Measurements from ENCODE around the gene SUMO2. TPM values are rescaled to one million over a fixed set of nuclear protein-coding genes. Genes with fewer than 3 reads are reported as not detected.
"Not testable (repeated sequence)": the region's sequence is repeated elsewhere in the genome, so short reads cannot be mapped to it uniquely, and the experiment has no call there.

The SUMO2 gene
- total RNA-seq, 1 experiment from 2014 or later: 169 TPM

GRCh38 chr17:75144816-75145512, 37.8 kb downstream of the SUMO2 start:
- no peak for DNase-seq (ENCODE audit: low spot score)

- no peak for DNase-seq (ENCODE audit: low spot score)
Observed at GRCh38 chr17:75142236-75142971, 40.4 kb downstream of the SUMO2 start.

DNA sequence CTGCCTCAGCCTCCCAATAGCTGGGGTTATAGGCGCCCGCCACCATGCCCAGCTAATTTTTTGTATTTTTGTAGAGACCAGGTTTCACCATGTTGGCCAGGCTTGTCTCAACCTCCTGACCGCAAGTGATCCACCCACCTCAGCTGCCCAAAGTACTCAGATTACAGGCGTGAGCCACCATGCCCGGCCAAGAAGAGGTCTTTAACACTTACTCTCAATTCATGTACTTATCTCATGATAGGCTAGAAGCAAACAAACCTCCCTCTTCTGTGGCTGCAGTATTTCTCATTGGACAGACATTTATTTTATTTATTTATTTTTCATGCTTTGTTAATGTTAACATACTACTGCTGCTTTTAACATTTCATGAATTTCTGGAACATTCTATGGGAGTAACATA, 44.2 kb downstream of the SUMO2 start:
- DNase-seq (ENCODE audit: low spot score): no peak

- not testable (repeated sequence) for DNase-seq (ENCODE audit: low spot score)
Observed at GRCh38 chr17:75137762-75138161, 45.0 kb downstream of the SUMO2 start.

DNA sequence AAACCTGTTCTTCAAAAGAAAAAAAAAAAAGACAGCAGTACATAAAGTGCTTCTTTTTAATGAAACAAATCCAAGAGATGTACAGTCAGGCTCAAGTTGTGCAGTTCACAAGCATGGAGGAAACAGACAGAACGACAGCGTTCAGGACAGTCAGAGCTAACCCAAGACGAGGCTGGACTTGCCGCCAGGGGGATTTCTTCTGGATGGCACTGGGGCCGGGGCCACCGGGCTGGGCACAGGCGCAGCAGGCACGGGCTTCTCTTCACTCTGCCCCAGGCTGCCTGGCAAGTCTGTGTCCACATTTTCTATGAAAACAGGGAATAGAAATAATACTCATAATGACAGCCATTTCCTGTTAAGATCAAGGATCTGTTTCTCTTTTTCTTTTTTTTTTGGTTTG, 46.8 kb downstream of the SUMO2 start:
- no peak for DNase-seq (ENCODE audit: low spot score)

DNA sequence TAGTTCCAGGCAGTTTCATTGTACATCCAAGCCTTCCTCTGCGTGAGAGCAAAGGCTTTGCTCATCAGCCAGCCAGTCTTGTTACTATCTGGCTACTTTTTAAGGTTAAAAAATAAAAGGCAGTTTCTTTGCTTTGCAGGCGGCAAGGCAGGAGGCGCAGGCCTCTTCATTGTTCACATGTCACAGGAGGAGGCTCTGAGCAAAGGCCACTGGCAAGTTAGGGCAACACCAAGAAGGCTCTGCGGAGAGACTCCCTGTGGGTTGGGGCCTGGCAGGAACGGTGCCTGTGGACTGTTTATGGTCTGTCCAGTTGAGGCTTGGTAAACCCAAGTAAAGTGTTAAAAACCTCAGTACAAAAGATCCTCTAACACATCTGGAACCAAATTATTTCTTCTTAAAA, 47.3 kb downstream of the SUMO2 start:
- no peak for DNase-seq (ENCODE audit: low spot score)

GRCh38 chr17:75133607-75134347, 49.0 kb downstream of the SUMO2 start:
- not testable (repeated sequence) for DNase-seq (ENCODE audit: low spot score)

DNA sequence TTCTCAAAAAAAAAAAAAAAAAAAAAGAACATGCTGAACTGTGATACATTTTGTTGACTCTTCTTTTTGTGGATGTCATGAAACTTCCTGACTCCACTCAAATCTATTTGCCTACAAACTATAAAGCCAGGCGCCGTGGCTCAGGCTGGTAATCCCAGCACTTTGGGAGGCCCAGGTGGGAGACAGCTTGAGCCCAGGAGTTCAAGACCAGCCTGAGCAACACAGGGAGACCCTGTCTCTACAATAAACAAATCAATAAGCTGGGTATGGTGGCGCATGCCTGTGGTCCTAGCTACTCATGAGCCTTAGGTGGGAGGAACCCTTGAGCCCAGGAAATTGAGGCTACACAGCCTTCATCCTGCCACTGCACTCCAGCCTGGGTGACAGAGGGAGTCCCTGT, 49.8 kb downstream of the SUMO2 start:
- no peak for DNase-seq (ENCODE audit: low spot score)

GRCh38 chr17:75132018-75133000, 50.5 kb downstream of the SUMO2 start:
- DNase-seq (ENCODE audit: low spot score): not testable (repeated sequence)

DNA sequence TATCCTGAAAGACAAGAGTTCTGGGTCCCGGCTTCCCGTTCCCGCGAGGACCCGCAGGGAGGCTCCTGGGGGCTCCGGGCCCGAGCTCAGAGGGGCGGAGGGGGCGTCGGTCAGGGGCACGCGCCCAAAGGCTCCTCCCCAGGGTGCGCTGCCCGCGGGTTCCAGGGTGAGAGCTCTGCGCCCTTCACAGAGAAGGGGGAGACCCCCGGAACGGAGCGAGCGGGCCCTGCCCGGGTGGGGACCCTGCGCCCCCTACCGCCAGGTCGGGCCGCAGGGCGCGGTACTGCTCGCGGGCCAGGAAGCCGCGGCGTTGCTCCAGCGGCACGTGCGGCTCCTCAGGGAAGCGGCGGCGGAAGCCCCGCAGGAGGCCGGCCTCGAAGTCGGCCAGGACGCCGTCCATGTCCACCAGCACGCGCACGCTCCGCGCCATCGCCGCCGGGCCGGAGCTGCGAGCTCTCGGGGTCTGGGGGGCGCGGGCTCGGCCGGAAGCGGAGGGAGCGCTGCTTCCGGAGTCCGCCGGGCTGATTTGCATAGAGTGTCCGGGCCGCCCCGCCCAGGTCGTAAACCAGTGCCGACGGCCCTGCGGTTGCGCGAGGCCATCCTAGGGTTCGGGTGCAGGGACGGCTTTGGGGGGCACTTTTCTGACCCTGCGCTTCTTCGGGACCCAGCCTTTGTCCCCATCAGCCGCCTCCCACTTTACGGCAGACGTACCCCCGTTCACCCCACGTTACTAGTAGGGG, 51.3 kb downstream of the SUMO2 start, which contains the start of gene NT5C:
Gene NT5C (minus strand): TSS at position 465 of the 740 bp plus-strand sequence. CDS start 35 bp downstream, at position 430.
- DNase-seq (ENCODE audit: low spot score): peak; percentile 84

- peak; percentile 73 for DNase-seq (ENCODE audit: low spot score)
Observed at GRCh38 chr17:75130632-75131277, 52.0 kb downstream of the SUMO2 start.

DNA sequence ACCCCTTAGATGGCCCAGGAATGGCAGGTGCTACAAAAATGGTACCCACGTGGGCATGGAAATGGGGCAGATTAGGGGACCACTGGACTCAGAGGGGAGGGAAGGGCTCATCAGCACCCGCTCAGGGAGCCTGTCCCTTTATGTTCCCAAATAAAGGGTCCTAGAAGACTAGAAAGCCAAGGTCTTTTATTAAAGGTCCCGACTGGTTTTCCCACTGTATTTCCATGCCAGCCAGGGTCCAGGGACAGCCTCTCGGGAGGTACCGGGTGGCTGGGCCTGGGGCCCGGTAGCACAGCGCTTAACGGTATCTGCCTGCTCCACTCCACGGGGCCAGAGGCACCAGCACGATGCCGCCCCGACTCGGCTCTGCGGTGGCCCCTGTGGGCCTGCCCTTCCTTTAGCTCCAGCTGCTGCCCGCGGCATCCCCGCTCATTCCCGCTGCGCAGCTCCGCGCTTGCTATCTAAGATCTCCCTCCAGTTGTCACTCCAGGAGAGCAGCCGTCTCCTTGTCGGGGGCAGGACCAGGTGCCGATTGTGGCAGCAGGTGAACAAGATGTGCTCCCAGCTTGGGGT, 52.6 kb downstream of the SUMO2 start:
- DNase-seq (ENCODE audit: low spot score): no peak

DNA sequence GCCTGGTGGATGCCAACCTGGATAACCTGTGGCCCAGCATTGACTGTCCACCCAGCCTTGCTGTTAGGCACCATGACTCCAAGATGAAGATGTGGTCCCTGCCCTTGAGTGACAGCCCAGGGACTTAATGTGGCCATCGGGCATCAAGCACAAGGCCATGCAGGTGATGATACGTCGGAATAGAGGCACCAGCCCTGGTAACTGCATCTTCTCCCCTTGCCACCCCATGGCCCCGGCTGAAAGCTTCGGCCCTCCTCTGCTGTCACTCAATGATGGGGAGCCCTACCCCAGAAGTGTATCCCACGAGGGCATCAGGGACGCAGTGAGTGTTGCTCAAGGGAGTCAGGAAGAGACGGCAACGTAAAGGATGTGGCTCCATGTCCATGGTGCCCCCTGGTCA, 53.2 kb downstream of the SUMO2 start:
- DNase-seq (ENCODE audit: low spot score): no peak

DNA sequence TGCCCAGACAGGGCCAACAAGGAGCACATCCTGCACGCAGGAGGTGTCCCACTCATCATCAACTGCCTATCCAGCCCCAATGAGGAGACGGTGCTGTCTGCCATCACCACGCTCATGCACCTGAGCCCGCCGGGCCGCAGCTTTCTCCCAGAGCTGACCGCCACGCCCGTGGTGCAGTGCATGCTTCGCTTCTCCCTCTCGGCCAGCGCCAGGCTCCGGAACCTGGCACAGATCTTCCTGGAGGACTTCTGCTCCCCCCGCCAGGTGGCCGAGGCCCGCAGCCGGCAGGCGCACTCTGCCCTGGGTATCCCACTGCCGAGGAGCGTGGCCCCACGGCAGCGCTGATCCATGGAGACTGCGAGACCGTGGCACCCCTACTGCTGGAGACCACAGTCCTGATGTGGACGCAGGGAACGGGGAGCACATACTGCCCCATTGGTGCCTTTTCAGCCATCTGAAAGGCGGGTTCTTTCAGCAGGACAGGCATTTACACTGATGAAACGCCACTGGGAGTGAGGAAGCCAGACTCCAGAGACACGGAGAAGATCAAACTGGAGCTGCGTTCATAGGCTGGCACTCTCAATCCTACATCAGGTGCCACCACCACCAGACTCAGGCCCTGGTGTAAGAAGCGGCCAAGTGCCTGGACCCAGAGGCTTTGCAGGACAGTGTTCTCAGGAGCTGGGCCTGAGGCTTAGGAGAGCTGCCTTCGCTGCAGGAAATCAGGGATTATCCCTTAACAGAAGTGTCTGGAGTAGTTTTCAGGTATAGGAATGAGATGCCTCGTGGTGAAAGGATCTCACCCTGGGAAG, 53.9 kb downstream of the SUMO2 start:
- no peak for DNase-seq (ENCODE audit: low spot score)

DNA sequence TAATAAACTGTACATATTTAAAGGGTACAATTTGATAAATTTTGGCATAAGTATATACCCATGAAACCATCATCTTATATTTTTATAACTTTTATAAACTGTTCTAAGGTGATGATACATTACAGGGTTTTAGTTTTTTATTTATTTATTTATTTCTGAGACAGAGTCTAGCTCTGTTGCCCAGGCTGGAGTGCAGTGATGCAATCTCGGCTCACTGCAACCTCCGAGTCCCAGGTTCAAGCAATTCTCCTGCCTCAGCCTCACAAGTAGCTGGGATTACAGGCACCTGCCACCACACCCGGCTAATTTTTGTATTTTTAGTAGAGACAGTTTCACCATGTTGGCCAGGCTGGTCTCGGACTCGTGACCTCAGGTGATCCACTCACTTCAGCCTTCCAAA, 54.8 kb downstream of the SUMO2 start:
- not testable (repeated sequence) for DNase-seq (ENCODE audit: low spot score)

GRCh38 chr17:75126954-75127353, 55.8 kb downstream of the SUMO2 start:
- DNase-seq (ENCODE audit: low spot score): no peak

GRCh38 chr17:75125984-75126383, 56.8 kb downstream of the SUMO2 start:
- DNase-seq (ENCODE audit: low spot score): no peak

GRCh38 chr17:75124819-75125162, 58.0 kb downstream of the SUMO2 start:
- DNase-seq (ENCODE audit: low spot score): no peak
